NCI-H2171 treated with DMSO at 0.1 percent for 48 hours (cell line): ENCODE data around the gene OR52R1.
"Not testable (repeated sequence)": the region's sequence is repeated elsewhere in the genome, so short reads cannot be mapped to it uniquely, and the experiment has no call there.

Experiments
- DNase-seq: peaks from one replicate; lab custom pipeline; 2025; lab: John Stamatoyannopoulos, UW

The OR52R1 gene

GRCh38 chr11:4804280-4804679, at the start of gene OR52R1:
Gene OR52R1, minus strand, starts transcription at chr11:4804380. Its CDS starts 0 bp downstream, at chr11:4804380.
- no peak for DNase-seq

GRCh38 chr11:4851033-4851432, 46.9 kb upstream of the OR52R1 start:
- DNase-seq = no peak

GRCh38 chr11:4848908-4849532, 44.8 kb upstream of the OR52R1 start, which contains the start of gene OR51S1:
Gene OR51S1, minus strand, starts transcription at chr11:4849208. Its CDS starts 0 bp downstream, at chr11:4849208.
- DNase-seq = no peak

- DNase-seq = no peak
Measured at GRCh38 chr11:4839851-4840549, 35.8 kb upstream of the OR52R1 start.

GRCh38 chr11:4830909-4831308, 26.7 kb upstream of the OR52R1 start:
- no peak for DNase-seq

GRCh38 chr11:4830346-4830745, 26.2 kb upstream of the OR52R1 start:
- DNase-seq = no peak

GRCh38 chr11:4826425-4826824, 22.2 kb upstream of the OR52R1 start:
- DNase-seq = no peak

- no peak for DNase-seq
Measured at GRCh38 chr11:4825132-4825531, 21.0 kb upstream of the OR52R1 start.

GRCh38 chr11:4821021-4821420, 16.8 kb upstream of the OR52R1 start, which contains the start of gene OR51F2:
Gene OR51F2, plus strand, starts transcription at chr11:4821321. Its CDS starts 101 bp downstream, at chr11:4821422.
- no peak for DNase-seq

- DNase-seq = no peak
Measured at GRCh38 chr11:4809246-4809645, 5.1 kb upstream of the OR52R1 start.

GRCh38 chr11:4808476-4808875, 4.3 kb upstream of the OR52R1 start:
- DNase-seq = no peak

- DNase-seq = not testable (repeated sequence)
Measured at GRCh38 chr11:4801316-4801715, 2.9 kb downstream of the OR52R1 start.

- no peak for DNase-seq
Measured at GRCh38 chr11:4798427-4799183, 5.6 kb downstream of the OR52R1 start.

GRCh38 chr11:4797206-4797605, 7.0 kb downstream of the OR52R1 start:
- DNase-seq = no peak

GRCh38 chr11:4782454-4782853, 21.7 kb downstream of the OR52R1 start:
- DNase-seq = no peak

GRCh38 chr11:4769838-4770237, 34.3 kb downstream of the OR52R1 start, which contains the start of gene OR51F1:
Gene OR51F1, minus strand, starts transcription at chr11:4769938. Its CDS starts 0 bp downstream, at chr11:4769938.
- DNase-seq = no peak

GRCh38 chr11:4768094-4768493, 36.1 kb downstream of the OR52R1 start:
- DNase-seq = no peak

- DNase-seq = no peak
Measured at GRCh38 chr11:4766420-4767043, 37.6 kb downstream of the OR52R1 start.

- DNase-seq = no peak
Measured at GRCh38 chr11:4763096-4763495, 41.1 kb downstream of the OR52R1 start.
